GM21447 (cell line): ENCODE data around the gene NOTCH1.

Experiments
- ATAC-seq: cut with Tn5 transposase; IDR thresholded peaks from one replicate; pipeline ENCODE4 v1.9.1; 2021; ENCODE audit not compliant: unreplicated experiment

The NOTCH1 gene

GRCh38 chr9:136470792-136471469 lies 74.9 kb downstream of the NOTCH1 start:
- no peak for ATAC-seq

DNA sequence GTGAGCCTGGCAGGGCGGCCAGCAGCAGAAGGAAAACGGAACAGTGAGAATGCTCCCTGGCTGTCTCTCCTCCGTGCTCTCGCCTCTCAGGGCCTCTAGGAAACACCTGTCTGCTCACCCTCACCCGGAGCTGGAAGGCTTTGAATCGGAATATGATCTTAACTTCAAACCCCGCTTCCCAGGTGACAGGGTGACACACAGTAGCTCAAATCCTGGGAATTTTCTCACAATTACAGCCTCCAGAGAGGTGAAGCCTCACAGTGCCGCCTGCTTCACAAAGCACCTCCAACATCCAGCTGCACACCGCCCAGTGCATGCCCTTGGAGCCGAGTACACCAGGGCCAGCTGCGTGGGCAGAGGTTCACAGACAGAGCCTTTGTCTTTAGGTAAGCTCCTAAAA lies 75.5 kb downstream of the NOTCH1 start:
- no peak for ATAC-seq

GRCh38 chr9:136467766-136468165 lies 78.1 kb downstream of the NOTCH1 start:
- no peak for ATAC-seq

DNA sequence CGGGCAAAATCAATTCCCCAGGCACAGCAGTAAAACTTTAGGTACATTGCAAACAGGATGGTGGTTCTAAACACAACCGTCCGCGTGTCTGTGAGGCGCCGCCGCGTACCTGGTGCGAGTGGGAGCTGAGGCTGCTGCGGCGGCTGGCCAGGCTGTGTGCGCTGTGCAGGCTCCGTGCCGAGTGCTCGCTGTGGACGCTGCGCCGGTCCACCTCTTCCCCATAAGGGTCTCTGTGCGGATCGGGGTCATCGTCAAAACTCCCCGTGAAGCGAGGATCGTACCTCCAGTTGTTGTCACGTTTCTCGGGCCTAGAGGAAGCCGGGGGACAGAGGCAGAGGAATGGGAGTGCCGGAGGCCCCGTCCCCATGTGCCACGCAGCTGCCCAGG lies 79.7 kb downstream of the NOTCH1 start:
- ATAC-seq = no peak

- ATAC-seq = no peak
Measured at GRCh38 chr9:136465500-136466154, 80.2 kb downstream of the NOTCH1 start.

- ATAC-seq = no peak
Measured at GRCh38 chr9:136464241-136464640, 81.6 kb downstream of the NOTCH1 start.

- no peak for ATAC-seq
Measured at GRCh38 chr9:136463578-136463977, 82.3 kb downstream of the NOTCH1 start.

- ATAC-seq = no peak
Measured at GRCh38 chr9:136462664-136463063, 83.2 kb downstream of the NOTCH1 start.

GRCh38 chr9:136460772-136461325 lies 85.0 kb downstream of the NOTCH1 start:
- no peak for ATAC-seq

DNA sequence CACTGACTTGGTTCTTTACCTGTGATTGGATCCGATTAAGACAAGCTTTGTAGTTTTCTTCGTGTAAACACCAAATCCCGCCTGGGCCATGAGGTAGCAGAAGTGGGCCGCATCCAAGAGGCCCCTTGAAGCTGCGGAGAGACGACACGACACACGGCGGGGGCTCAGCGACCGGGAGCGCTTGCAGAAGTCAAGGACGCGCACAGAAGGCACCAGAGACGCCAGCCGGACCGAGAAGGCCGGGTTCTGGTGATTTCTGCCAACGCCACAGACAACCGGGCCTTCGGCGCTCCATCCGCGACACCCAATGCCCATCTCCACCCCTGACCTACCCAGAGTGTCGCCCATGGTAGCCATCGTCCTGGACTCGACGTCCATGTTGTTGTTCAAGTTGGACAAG lies 86.4 kb downstream of the NOTCH1 start:
- no peak for ATAC-seq

DNA sequence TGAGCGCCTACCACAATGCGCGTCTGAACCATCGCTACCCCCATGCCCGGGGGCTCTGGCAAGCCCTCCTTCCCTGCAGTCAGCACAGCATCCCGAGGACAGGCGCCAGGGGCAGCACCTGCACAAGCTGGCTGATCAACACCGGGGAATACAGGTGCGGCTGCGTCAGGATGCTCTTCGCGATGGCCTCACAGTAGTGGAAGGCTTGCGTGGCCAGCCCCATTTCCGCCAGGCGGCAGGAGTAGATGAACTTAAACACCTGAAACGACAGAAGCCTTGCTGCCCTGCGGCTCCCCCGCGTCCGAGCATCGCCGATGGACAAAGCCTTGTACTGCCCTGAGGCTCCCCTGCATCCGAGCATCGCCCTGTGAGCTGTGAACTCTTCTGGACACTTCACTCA lies 88.5 kb downstream of the NOTCH1 start:
- ATAC-seq = no peak

- ATAC-seq = no peak
Measured at GRCh38 chr9:136456258-136456657, 89.6 kb downstream of the NOTCH1 start.

DNA sequence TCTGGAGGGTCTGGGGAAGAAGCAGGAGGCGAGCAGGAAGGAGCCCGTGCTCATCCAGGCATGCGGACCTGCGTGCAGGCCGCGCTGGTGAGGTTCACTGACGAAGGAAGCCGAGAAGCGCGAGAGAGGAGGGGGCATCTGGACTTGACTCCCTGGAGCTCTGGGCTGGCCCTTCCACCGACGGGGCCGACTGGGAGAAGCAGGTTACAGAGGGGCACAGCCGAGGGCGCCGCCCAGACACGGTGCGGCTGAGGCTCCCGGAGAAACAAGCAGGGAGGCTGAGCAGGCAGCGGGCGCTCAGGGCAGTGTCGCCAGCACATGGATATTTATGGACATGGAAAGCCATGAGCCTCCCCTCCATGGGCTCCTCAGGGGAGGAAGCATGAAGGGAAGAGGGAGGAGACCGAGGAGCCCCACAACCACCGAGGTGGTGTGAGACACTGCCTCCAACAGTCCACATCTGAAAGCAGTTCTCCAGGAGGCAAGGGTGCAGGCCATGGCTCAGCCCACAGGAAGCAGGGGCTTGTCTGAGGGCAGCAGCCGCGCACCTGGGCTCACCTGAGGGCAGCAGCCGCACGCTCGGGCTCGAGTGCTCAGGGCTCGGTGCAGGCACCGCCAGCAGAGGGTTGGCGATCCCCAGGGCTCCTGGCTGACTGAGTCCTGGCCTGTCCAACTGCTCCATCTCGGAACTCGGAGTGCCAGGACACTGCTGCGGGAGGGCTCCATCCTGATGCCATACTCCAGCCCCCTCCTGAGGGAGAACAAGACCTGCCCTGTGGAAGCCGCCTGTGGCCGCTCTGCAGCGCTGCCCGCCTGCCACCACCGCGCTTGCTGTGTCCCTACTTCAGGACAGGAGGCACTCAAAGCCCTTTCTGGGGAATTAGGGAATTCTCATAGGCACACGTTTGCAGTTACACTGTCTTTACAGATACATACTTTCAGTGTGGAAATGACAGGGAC lies 90.5 kb downstream of the NOTCH1 start:
- ATAC-seq = no peak

GRCh38 chr9:136454026-136454796 lies 91.6 kb downstream of the NOTCH1 start:
- ATAC-seq = no peak

GRCh38 chr9:136453326-136453725 lies 92.5 kb downstream of the NOTCH1 start:
- no peak for ATAC-seq

- ATAC-seq = no peak
Measured at GRCh38 chr9:136451221-136451877, 94.5 kb downstream of the NOTCH1 start.

- ATAC-seq = no peak
Measured at GRCh38 chr9:136448655-136449054, 97.2 kb downstream of the NOTCH1 start.

GRCh38 chr9:136447173-136447778 lies 98.6 kb downstream of the NOTCH1 start:
- no peak for ATAC-seq

GRCh38 chr9:136445799-136446198 lies 100.0 kb downstream of the NOTCH1 start:
- ATAC-seq = no peak
